Stimulated activated CD8-positive, alpha-beta memory T cell treated with anti-CD3 and anti-CD28 coated beads, Interleukin-12 subunit alpha, Interleukin-12 subunit beta, amount 100 ng/mL, for 4 hours (primary cell): ENCODE results near the gene POP4.

Source experiments
- DNase-seq: peaks from one replicate; pipeline ENCODE4 v3.0.0-alpha.2; 2020; ENCODE audit warnings: low read depth

POP4 gene

GRCh38 chr19:29576761-29577648, 29.1 kb upstream of the POP4 start:
- no peak for DNase-seq

DNA sequence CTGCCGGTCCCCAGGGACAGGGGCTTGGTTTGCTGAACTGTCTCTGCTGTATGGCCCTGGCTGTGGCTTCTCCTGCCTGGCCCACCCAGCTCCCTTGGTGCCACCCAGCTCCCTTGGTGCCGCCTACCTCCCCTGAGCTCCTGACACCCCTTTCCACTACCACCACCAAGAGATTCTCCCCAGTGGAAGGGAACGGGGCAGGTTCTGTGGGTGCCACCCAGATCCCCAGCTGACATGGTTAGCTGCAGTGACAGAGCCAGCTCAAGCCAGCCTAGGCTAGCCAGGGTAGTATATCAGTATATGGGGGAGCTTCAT, 28.5 kb upstream of the POP4 start:
- DNase-seq = no peak

- no peak for DNase-seq
Observed at GRCh38 chr19:29578349-29578748, 27.7 kb upstream of the POP4 start.

DNA sequence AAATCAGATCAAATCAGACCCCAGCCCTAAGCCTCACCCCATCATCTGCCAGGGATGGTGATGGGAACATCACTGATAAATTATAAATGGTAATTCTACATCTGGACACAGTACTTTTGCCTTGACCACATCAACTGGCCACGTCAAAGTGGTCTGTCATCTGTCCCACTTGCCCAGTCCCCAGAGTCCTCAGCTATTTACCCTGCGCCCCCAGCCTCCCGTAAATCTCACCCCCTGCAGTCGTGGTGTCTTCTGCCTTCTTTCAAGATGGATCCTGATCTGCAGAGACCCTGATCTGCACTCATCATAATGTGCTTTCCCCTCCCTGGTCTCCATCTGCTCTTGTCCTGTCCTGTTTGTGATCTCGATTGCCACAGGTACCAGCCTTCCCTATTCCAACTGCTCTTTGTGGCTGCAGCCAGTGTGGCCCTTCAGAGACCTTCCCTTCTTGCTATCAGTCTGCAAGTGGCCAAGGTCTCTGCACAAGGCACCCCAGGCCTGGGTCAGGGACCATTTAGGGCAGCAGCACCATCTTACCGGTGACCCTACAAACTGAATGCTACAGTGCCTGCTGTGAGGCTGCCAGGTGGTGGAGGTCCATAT, 26.7 kb upstream of the POP4 start:
- no peak for DNase-seq

DNA sequence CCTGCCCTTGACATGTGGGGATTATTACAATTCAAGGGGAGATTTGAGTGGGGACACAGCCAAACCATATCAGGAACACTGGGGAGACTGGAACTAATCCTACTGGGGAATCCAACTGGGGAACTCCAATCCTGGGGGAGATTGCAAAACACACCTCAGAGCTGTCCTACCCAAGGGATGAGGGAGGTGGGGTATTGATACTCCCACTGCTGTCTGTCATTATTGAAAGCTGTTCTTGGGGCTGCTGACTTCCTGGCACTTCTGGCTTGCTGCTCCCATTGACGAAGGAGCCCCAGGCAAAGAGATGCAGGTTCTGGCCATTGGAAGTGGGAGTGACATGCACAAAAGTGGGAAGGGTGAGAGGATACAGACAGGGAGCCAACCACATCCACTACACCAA, 24.7 kb upstream of the POP4 start:
- DNase-seq = no peak

DNA sequence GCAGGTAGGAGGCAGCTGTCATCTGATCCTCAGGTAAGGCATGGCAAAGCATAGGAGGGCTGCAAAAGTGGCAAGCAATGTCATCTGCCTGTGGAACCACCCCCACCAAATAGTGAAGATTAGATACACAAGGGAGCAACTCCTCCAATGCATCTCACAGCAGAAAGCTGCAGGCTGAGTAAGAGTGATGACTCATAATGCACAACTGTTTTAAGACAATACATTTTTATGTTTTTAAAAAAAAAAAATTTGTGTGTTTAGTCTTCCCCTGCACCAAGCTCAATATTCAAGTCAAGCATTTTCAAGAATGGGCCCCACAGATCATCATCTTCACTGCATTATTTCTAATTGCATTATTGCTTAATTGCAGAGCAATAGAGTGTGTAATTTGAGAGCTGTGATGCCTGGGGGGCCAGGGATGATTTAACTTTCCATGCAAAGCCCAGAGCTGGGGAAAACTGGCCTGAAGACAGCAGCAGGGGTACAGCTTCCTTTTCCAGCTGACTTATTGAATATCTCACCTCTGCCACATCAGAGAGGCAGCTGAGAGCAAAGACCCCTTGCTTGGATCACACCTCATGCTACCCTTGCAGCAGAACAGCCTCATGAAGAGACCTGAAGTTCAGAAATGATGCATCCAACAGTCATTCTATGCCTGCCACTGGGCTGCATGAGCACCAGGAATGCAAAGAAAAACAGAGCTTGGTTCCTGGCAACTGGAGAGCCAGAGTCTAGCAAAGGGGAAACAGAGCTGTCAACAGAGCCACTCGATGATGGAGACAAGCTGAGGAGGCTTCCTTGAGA, 22.7 kb upstream of the POP4 start:
- no peak for DNase-seq

DNA sequence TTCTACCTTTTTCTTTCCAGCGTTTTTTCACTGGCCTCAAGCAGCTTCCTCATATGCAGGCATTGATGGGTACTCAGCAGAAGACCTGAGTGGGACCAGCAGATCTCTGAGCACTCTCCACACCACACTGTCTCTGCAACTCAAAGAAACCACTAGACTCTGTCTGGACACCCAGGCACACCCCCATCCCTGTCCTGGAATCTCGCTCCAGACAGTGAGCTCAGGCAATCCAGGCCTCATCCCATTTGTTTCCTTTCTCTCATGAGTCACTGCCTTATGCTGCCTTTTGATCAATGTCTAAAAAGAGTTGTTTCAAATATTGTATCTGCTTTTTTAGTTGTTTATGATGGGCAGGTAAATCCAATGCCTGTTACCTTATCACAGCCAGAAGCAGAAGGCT, 19.7 kb upstream of the POP4 start:
- DNase-seq = no peak

- no peak for DNase-seq
Observed at GRCh38 chr19:29587059-29587458, 19.0 kb upstream of the POP4 start.

GRCh38 chr19:29587518-29587986, 18.5 kb upstream of the POP4 start:
- peak; percentile 35 for DNase-seq

GRCh38 chr19:29588095-29588494, 18.0 kb upstream of the POP4 start:
- no peak for DNase-seq

- no peak for DNase-seq
Observed at GRCh38 chr19:29590278-29590677, 15.8 kb upstream of the POP4 start.

GRCh38 chr19:29591670-29592069, 14.4 kb upstream of the POP4 start:
- DNase-seq = no peak

DNA sequence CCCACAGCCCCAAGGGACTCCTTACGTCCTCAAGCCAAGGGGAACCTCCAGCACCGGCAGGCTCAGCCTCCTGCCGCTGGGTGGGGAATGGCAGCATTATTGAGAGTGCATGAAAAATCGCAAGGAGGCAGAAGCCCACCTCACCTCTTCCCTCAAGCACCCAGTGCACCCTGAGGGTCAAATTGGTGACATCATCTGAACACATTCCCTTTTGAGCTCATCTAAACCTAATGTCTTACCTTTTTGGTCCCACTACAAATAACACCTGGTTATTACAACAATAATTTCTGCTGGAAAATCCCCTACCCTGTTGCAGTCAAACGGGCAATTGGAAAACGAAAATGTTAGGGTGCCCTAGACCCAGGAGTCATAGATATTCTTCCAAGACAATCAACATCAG, 12.2 kb upstream of the POP4 start:
- DNase-seq = no peak

GRCh38 chr19:29596080-29596727, 9.9 kb upstream of the POP4 start:
- no peak for DNase-seq

DNA sequence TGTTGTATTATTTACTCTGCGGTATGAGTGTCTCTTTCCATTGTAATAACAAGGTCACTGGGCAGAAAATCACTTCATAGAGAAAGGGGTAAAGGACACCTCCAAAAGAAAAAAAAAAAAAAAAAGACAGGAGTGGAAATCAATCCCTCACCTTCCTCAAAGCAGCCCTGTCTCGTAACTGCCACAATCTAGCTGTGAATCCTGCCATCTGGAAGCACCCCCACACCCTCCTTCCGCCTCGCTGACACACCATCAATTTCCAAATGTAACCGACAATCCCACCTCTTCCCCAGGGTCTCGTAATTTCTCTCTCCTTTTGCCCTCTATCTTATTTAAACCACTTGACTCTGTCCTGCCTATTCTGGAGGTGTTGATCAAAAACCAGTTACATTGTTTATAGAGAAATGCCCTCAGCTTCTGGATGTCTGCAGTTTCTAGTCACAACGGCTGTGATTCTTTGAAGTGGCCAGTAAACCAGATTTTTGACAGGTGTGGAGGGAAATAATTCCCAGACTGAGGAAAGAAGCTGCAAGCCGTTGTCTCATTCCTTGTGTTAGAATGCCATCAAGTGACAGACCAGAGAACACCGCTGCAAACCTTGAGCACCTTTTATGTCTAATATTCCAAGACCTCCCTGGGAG, 9.1 kb upstream of the POP4 start:
- DNase-seq = no peak

- DNase-seq = no peak
Observed at GRCh38 chr19:29598036-29598435, 8.0 kb upstream of the POP4 start.

DNA sequence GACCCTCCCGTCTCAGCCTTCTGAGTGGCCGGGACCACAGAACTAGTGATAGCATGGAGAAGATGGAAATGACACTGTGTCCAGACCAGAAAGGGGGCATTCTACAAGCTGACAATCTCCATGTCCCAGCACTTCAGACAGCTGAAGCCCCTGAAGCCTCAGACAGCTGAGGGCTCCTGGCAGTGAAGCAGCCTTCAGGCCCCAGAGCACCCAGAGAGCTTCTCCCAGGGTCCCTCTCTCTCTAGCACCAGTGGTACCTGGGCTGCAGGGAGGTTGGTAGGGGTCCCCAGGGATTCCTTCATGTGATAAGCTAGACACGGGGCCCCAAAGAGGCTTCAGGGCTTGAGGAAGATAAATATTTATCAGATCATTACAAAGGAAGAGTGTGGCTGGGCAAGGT, 7.6 kb upstream of the POP4 start:
- DNase-seq = no peak

DNA sequence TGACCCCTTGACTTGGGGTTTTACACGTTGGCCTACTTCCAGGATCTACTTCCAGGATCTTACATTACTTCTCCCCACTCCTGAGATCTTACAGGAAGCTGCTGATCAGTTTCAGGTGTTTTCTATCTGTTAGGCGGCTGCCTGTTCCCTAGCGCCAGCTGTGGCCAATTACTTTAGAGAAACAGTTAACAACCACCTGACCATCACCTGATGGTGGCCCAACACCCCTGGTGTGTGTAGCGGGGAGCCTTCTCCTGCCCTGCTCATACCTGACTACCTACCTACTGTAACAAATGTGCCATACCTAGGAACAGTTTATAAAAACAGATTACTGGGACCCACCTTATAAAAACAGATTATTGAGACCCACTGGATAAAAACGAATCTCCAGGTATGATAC, 2.8 kb upstream of the POP4 start:
- no peak for DNase-seq

DNA sequence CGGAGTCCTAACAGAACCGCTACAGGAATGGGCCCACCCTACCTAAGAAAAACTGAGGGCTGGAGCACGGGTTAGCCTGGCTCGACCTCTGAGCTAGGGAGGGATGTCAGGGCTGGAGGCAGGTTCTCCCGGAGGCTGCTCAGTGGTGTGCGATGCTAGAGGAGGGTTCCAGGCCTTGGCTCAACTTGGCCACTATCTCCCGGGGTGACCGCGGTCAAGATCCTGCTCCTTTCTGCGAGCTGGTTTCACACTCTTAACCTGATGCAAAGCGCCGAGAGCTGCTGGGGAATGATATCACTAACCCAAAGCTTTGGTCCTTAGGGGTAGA, 301 bp downstream of the POP4 start:
- no peak for DNase-seq

- no peak for DNase-seq
Observed at GRCh38 chr19:29609636-29610035, 3.6 kb downstream of the POP4 start.

- DNase-seq = no peak
Observed at GRCh38 chr19:29610213-29610573, 4.1 kb downstream of the POP4 start.

GRCh38 chr19:29610574-29611271, 4.6 kb downstream of the POP4 start:
- peak; percentile 67 for DNase-seq
